ENCODE measurements around the gene SRC.

GRCh38 chr20:37359331-37359730, 13.4 kb downstream of the SRC start:
- no peak for TF ChIP-seq POLR2AphosphoS5 (IDR thresholded peaks at IDR 0.05; ENCODE audit: low read depth, low read length)
- no peak for TF ChIP-seq FOXJ3 (CRISPR knock-in tag; IDR thresholded peaks at IDR 0.05)
- no peak for TF ChIP-seq FOXM1 (IDR thresholded peaks at IDR 0.05; ENCODE audit: low read depth)
- TF ChIP-seq, protein P1, sequence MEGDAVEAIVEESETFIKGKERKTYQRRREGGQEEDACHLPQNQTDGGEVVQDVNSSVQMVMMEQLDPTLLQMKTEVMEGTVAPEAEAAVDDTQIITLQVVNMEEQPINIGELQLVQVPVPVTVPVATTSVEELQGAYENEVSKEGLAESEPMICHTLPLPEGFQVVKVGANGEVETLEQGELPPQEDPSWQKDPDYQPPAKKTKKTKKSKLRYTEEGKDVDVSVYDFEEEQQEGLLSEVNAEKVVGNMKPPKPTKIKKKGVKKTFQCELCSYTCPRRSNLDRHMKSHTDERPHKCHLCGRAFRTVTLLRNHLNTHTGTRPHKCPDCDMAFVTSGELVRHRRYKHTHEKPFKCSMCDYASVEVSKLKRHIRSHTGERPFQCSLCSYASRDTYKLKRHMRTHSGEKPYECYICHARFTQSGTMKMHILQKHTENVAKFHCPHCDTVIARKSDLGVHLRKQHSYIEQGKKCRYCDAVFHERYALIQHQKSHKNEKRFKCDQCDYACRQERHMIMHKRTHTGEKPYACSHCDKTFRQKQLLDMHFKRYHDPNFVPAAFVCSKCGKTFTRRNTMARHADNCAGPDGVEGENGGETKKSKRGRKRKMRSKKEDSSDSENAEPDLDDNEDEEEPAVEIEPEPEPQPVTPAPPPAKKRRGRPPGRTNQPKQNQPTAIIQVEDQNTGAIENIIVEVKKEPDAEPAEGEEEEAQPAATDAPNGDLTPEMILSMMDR (IDR thresholded peaks at IDR 0.05) = no peak
- no peak for TF ChIP-seq GABPA (IDR thresholded peaks at IDR 0.05; ENCODE audit: low read depth)
- no peak for TF ChIP-seq TAF1 (IDR thresholded peaks at IDR 0.05; ENCODE audit: borderline replicate concordance, low read depth, low read length)
- TF ChIP-seq, protein P2, sequence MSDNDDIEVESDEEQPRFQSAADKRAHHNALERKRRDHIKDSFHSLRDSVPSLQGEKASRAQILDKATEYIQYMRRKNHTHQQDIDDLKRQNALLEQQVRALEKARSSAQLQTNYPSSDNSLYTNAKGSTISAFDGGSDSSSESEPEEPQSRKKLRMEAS (IDR thresholded peaks at IDR 0.05; ENCODE audit: low read depth) = no peak
- TF ChIP-seq EP300 (IDR thresholded peaks at IDR 0.05; ENCODE audit: borderline replicate concordance in 1 of 2, low read depth in 1 of 2, low read length in 1 of 2) = no peak
- TF ChIP-seq, protein P3, sequence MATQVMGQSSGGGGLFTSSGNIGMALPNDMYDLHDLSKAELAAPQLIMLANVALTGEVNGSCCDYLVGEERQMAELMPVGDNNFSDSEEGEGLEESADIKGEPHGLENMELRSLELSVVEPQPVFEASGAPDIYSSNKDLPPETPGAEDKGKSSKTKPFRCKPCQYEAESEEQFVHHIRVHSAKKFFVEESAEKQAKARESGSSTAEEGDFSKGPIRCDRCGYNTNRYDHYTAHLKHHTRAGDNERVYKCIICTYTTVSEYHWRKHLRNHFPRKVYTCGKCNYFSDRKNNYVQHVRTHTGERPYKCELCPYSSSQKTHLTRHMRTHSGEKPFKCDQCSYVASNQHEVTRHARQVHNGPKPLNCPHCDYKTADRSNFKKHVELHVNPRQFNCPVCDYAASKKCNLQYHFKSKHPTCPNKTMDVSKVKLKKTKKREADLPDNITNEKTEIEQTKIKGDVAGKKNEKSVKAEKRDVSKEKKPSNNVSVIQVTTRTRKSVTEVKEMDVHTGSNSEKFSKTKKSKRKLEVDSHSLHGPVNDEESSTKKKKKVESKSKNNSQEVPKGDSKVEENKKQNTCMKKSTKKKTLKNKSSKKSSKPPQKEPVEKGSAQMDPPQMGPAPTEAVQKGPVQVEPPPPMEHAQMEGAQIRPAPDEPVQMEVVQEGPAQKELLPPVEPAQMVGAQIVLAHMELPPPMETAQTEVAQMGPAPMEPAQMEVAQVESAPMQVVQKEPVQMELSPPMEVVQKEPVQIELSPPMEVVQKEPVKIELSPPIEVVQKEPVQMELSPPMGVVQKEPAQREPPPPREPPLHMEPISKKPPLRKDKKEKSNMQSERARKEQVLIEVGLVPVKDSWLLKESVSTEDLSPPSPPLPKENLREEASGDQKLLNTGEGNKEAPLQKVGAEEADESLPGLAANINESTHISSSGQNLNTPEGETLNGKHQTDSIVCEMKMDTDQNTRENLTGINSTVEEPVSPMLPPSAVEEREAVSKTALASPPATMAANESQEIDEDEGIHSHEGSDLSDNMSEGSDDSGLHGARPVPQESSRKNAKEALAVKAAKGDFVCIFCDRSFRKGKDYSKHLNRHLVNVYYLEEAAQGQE (IDR thresholded peaks at IDR 0.05; ENCODE audit: low read depth, low read length) = no peak
- no peak for TF ChIP-seq CHD2 (IDR thresholded peaks at IDR 0.05; ENCODE audit: low read length, partially characterized antibody)

Data from SK-N-SH (cell line).